ENCODE measurements around the gene SLC25A21.

The SLC25A21 gene

GRCh38 chr14:36662543-36663403 lies 509.6 kb downstream of the SLC25A21 start:
- TF ChIP-seq PPARA (CRISPR knock-in tag; IDR thresholded peaks at IDR 0.05; ENCODE audit: borderline replicate concordance), result no peak
- TF ChIP-seq TOX (CRISPR knock-in tag; IDR thresholded peaks at IDR 0.05; ENCODE audit: borderline replicate concordance), result no peak
- ATAC-seq, result no peak

- no peak for ATAC-seq
- TF ChIP-seq ZNF8 (CRISPR knock-in tag; IDR thresholded peaks at IDR 0.05) (no peak), TOX (CRISPR knock-in tag; IDR thresholded peaks at IDR 0.05; ENCODE audit: borderline replicate concordance) (no peak), PPARA (CRISPR knock-in tag; IDR thresholded peaks at IDR 0.05; ENCODE audit: borderline replicate concordance) (no peak), TSHZ2 (CRISPR knock-in tag; IDR thresholded peaks at IDR 0.05) (no peak), ZFP30 (CRISPR knock-in tag; IDR thresholded peaks at IDR 0.05) (no peak), BACH2 (CRISPR knock-in tag; IDR thresholded peaks at IDR 0.05; ENCODE audit: borderline replicate concordance) (no peak), ISL1 (CRISPR knock-in tag; IDR thresholded peaks at IDR 0.05) (no peak), ZNF565 (CRISPR knock-in tag; conservative IDR thresholded peaks at IDR 0.05; ENCODE audit: low read depth) (no peak), TCF4 (CRISPR knock-in tag; IDR thresholded peaks at IDR 0.05; ENCODE audit: borderline replicate concordance) (no peak), RARB (CRISPR knock-in tag; IDR thresholded peaks at IDR 0.05) (no peak), CREB5 (CRISPR knock-in tag; IDR thresholded peaks at IDR 0.05; ENCODE audit: low read depth) (no peak)
Measured at GRCh38 chr14:36662258-36662542, 510.2 kb downstream of the SLC25A21 start.

GRCh38 chr14:36661506-36662257 lies 510.7 kb downstream of the SLC25A21 start, which contains the start of gene PAX9:
PAX9 (plus strand) TSS chr14:36661860; CDS start chr14:36662090, 230 bp downstream.
- TF ChIP-seq ISL1 (CRISPR knock-in tag; IDR thresholded peaks at IDR 0.05) (no peak), ARNTL (CRISPR knock-in tag; IDR thresholded peaks at IDR 0.05; ENCODE audit: borderline replicate concordance, low read depth) (no peak), ZNF8 (CRISPR knock-in tag; IDR thresholded peaks at IDR 0.05) (no peak), ZC3H10 (CRISPR knock-in tag; IDR thresholded peaks at IDR 0.05) (no peak), ZFP3 (CRISPR knock-in tag; IDR thresholded peaks at IDR 0.05) (no peak), BACH2 (CRISPR knock-in tag; IDR thresholded peaks at IDR 0.05; ENCODE audit: borderline replicate concordance) (no peak), ZNF70 (CRISPR knock-in tag; IDR thresholded peaks at IDR 0.05) (no peak), CSRNP3 (CRISPR knock-in tag; IDR thresholded peaks at IDR 0.05) (no peak)
- peak; percentile 87 for ATAC-seq

GRCh38 chr14:36660736-36661505 lies 511.5 kb downstream of the SLC25A21 start:
- TF ChIP-seq CREB5 (CRISPR knock-in tag; IDR thresholded peaks at IDR 0.05; ENCODE audit: low read depth) (no peak), ZNF565 (CRISPR knock-in tag; conservative IDR thresholded peaks at IDR 0.05; ENCODE audit: low read depth) (no peak), PATZ1 (CRISPR knock-in tag; IDR thresholded peaks at IDR 0.05; ENCODE audit: borderline replicate concordance) (no peak), ZFP30 (CRISPR knock-in tag; IDR thresholded peaks at IDR 0.05) (no peak)
- ATAC-seq, result no peak
